Measurements from ENCODE around the gene RAB34.

Gene RAB34, protein sequence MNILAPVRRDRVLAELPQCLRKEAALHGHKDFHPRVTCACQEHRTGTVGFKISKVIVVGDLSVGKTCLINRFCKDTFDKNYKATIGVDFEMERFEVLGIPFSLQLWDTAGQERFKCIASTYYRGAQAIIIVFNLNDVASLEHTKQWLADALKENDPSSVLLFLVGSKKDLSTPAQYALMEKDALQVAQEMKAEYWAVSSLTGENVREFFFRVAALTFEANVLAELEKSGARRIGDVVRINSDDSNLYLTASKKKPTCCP

DNA sequence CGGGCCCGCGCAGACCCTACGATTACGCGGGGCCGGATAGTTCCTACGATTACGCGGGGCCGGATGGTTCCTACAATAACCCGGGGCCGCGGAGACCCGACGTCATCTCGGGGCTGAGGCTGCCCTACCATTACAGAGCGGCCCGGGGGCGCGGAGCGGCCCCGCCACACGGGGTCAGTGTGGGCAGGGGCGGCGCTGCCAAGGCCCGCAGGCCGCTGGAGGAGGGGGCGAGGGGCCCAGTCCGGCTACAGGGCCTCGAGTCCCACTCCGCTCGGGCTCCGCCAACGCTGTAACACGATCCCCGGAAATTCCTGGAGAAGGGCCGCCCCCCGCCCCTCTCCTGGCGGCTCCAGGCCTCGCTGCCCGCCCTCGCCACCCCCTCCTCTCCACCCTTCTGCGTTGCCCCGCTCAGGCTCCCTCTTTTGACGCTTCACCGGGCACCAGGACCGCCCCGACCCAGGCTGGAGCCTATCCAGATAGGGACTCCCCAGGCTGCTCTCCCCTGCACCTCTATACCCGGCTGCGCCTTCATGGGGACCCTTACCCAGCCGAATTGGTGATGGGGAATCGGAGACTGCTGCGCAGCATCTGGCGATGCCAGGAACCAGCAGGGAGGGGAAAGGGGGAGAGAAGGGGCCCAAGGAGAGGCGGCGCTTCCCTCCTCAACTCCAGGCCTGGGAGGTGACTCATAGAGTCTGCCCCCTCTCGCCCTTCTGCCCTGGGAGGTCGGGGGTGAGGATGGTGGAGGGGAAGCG is at the start of gene RAB34:
Gene RAB34 (minus strand): TSS at position 291 of the 755 bp plus-strand sequence. CDS start 602 bp downstream, outside the sequence.
- peak in 1 of 3 experiments; percentile 46 for DNase-seq (ENCODE audit: low read depth in 3 of 3)

DNA sequence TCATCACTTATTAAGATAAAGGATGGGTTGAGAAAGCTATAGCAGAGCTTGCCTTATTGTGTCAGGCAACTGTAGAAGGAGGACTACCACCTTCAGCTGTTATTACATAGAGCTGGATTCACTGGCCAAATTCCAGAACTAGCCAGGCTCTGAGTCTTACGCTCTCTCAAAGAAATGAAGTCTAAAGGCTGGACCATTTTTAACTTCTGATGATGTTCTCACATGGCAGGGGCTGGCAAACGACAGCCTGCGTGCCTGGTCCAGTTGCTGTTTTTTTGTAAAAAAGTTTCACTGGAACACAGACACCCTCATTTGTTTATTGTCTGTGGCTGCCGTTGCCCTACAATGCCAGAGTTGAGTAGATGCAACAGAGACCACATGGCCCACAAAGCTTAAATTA is 47.4 kb upstream of the RAB34 start:
- DNase-seq (ENCODE audit: low read depth in 3 of 3): no peak

DNA sequence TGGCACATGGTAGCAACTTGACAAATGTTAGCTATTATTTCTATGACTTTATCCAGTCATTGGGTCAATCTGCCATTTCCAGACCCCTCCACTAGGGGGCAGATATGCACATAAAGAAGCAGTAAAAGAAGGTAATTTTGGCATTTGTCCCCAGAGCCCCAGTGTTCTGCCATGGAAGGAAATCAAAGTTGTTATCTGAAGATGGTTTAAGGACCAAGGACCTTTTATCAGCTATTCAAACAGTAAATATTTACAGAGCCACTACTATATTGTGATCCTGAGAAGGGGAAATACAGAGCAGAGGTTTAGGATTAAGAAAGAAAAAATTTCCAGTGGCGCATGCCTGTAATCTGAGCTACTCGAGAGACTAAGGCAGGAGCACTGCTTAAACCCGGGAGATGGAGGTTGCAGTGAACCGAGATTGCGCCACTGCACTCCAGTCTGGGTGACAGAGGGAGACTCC is 46.2 kb upstream of the RAB34 start:
- peak; percentile 49 to 74 (median 67) for DNase-seq (ENCODE audit: low read depth in 3 of 3)

DNA sequence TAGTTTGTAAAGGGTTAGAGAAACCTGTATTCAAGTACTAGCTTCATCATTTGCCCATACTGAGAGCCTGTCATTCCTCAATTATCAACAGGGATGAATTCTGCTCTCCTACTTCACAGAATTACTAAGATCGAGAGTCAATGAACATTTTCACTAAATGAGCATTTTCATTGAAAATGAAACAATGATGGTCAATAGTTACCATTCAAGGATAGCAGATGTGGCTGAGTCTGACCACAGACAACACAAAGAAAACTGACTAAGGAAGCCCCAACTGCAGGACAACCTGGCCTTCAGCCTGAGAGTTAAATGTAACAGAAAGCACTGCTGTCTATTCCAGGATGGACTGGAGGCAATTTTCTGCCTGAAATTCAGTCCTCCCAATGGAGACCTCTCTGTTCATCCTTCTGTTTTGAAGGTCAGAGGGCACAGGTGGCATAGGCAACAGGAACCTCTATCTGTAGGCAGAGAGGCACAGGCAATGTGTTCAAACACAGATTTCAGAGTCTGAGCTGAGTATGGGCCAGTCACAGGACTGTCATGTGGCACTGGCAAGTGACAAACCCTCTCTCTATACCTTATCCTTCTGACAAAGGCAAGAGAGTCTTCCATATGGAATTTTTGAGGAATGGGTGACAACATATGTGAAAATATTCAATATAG is 45.6 kb upstream of the RAB34 start:
- no peak for DNase-seq (ENCODE audit: low read depth in 3 of 3)

DNA sequence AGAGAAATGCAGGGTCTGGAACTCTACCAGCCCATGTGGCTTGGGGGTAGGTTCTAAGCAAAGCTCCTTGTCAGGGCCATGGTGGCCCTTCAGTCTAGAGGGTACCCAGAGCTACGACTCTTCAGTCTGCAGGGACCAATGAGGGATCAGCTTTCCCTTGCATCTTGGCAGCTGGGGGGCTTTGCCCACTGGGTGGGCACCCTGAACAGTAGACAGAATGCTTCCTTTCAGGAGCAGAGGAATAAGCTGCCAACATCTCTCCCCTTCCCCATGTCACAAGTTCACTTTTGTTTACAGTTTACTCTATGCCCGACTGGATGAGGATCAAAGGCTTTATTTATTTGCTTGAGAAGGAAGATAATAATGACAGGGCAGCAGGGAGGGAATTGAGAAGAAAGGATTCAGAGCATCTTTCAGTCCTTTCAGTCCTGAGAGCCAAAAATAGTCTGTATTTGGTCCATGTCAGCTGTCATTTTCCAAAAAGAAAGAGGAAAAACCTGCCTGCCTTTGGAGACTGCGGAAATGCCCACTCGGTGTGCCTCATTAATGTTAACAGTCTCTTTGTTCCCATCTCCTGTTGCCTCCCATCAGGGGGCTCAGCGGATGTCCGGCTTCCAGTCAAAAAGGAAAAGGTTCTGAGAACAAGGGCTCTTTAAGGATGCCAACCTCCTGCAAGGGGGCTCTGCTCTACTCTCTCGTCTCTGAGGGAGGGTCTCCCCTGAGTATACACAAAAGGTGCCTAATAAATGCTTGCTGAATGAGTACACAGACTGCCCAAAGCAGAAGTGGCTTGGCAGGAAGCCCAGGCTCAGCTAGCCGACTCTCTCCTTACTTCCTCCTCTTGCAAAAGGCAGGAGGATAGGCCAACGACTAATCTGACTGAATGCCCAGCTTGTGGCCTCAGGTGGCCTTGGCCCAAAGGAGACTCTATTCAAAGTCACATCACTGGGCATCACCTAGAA is 43.2 kb upstream of the RAB34 start:
- DNase-seq (ENCODE audit: low read depth in 3 of 3): no peak

DNA sequence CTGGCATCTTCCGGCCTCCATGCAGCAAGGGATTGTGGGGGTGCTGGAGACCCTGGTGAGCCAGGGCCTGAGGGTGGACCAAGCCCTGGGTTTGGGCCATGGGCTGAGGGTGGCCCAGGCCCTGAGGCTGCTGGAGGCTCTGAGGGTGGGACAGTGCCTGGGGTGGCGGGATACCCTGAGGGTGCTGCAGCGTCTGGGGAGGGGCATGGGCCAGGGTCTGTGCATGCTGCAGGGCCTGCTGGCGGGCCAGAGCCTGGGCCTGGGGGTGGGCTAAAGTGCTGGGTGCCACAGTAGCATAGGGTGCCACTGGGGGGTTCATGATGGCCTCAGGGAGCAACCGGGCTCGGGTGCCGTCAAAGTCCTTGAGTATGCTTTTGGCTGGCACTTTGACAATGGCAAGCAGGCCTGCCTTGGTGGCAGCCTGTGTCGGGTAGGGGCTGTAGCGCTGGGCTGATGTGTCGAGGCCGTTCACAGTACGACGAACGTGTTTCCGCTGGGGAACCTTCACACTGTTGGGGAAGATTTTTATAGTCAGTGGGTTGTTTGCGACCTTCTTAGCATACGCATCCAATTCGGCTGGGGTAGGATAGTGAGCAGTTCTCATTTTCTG is 41.7 kb upstream of the RAB34 start:
- DNase-seq (ENCODE audit: low read depth in 3 of 3): no peak

DNA sequence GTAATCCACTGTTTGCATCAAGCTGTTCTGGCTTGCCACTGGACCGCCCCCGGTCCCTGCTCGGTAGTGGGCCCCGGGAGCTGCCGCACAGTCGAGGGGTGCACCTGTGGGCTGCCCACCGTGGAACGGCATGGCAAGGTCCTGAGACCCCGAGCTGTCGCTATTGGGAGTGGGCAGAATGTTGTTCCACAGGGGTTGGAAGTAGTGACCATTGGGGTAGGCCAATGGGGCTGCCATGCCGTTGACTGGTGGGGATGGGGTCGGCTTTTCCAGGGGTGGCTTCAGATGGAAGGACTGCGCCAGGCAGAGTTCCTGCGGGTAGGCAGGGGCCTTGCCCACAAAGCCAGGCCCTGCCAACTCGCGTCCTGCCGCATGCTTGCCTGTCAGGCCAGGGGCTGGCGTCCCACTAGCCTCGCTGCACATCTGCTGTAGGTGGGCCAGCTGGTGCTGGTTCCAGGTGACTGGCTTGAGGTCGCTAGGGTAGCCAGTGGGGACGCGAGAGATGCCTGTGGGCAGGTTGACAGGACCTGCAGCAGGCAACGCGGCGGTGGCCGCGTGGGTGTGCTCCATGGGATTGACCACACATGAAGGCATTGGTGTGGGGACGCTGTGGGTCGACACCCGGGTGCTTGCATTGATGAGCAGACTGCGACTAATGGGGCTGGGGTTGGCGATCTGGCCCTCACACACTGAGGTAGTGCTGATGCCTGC is 40.9 kb upstream of the RAB34 start:
- no peak for DNase-seq (ENCODE audit: low read depth in 3 of 3)

DNA sequence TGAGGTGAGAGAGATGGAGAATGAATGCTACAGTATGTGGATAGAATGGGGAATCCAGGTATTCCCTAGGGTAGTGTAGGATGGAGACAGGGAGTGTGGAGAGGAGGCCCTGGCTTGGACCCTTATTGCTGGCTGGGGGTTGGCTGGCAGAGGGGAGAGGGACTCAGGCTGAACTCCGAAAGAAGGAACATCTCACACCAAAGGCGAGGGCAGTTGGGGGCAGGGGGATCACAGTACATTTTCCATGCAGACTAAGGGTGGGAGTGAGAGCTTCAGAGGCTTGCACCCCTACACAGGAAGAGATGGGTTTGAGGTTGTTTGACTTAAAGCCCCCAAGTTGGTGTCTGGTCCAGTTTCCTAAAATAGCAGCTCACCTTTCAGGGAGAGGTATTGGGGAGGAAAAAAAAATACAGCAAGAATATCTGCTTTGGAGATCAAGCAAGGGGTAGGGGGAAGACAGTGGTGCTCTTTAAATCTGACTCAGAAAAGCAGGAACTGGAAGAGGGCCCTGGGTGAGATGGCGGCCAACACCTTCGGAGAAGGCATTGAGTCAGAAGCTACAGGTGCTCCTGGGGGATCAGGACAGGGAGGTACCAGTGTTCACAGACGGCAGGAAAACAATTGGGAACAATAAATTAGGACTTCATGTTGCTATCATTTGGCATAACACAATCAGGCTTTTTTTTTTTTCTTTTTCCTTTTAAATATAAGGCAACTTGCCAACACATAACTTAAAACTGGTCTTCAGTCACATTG is 38.6 kb upstream of the RAB34 start:
- DNase-seq (ENCODE audit: low read depth in 3 of 3): no peak

DNA sequence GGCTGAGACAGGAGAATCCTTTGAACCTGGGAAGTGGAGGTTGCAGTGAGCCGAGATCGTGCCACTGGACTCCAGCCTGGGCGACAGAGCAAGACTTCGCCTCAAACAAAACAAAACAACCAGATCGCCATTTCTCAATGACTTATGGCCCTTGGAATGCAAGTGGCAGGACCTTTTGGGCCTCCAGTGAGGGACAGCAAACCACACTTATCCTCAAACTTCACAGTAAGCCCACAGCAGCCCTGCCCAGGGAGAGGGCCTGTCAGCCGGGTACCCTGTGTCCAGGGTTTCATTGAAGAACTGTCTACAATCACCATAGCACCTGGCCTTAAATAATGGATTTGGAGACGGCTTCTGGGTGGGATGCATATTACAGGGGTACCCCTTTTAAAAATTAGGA is 37.8 kb upstream of the RAB34 start:
- no peak for DNase-seq (ENCODE audit: low read depth in 3 of 3)

DNA sequence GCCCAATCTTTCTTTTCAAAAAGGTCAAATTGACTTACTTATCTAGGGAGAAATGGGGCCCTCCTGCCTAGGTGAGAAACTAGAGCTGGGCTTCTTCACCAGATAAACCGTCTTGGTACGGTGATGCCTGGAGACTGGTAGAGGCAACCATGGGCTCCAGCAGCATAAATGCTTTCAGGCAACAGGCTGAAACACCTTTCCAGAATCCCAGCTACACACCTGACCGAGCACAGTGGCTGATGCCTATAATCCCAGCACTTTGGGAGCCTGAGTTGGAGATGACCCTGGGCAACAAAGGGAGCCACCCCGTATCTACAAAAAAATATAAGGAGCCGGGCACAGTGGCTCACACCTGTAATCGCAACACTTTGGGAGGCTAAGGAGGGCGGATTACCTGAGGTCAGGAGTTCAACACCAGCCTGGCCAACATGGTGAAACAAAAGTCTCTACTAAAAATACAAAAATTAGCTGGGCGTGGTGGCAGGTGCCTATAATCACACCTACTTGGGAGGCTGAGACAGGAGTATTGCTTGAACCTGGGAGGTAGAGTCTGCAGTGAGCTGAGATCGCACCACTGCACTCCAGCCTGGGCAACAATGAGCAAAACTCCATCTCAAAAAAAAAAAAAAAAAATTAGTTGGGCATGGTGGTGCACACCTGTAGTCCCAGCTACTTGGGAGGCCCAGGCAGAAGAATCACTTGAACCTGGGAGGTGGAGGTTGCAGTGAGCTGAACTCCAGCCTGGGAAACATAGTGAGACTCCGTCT is 34.1 kb upstream of the RAB34 start:
- DNase-seq (ENCODE audit: low read depth in 3 of 3): no peak

DNA sequence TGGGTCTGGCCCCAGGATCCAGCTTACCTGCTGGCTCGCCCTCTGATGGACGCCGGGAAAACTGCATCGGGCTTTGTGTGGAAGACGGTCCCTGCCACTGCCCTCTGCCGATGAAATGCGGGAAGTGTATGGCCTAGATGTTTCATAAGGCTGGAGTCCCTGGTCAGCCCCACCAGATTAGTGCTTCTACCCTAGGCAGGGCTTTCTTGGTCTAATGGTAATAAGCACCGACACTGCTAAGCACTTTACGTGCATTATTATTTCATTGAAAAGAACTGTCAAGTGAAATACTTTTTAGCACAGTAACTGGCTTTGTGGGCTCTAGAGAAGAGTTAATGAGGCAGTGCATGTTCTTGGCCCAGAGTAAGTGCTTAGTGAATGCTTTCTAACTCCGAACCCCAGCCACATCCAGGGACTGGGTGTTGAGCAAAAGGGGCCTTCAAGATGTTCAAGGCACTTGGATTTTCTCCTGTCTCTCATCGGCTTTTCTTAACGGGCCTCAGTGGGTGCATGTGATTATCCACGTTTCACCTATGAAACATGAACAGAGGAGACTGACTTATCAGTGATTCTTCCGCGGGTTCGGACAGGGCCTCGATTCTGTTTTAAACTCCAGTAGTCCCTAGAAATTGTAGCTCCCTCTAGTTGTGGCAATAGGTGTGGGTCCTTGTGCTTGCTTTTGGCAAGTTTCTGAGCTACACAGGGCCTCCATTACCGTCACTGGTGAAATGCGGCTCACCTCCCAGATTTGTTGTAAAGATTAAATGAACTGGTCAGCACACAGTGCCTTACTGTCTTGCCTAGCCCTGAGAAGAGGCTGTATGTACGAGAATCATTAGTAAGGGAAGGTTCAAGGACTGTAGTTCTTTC is 32.7 kb upstream of the RAB34 start:
- peak; percentile 69 to 88 (median 85) for DNase-seq (ENCODE audit: low read depth in 3 of 3)

DNA sequence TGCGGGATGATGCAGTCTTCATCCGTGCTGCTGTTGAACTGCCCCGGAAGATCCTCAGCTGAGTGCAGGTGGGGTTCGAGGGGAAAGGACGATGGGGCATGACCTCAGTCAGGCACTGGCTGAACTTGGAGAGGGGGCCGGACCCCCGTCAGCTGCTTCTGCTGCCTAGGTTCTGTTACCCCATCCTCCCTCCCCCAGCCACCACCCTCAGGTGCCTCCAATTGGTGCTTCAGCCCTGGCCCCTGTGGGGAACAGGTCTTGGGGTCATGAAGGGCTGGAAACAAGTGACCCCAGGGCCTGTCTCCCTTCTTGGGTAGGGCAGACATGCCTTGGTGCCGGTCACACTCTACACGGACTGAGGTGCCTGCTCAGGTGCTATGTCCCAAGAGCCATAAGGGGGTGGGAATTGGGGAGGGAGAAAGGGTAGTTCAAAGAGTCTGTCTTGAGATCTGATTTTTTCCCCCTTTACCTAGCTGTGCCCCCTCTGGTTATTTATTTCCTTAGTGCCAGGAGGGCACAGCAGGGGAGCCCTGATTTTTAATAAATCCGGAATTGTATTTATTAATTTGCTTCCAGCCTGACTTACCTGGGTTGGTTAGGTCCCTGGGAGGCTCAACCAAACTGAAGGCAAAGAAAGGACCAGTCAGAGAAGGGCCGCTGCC is 32.0 kb upstream of the RAB34 start:
- DNase-seq (ENCODE audit: low read depth in 3 of 3): no peak

DNA sequence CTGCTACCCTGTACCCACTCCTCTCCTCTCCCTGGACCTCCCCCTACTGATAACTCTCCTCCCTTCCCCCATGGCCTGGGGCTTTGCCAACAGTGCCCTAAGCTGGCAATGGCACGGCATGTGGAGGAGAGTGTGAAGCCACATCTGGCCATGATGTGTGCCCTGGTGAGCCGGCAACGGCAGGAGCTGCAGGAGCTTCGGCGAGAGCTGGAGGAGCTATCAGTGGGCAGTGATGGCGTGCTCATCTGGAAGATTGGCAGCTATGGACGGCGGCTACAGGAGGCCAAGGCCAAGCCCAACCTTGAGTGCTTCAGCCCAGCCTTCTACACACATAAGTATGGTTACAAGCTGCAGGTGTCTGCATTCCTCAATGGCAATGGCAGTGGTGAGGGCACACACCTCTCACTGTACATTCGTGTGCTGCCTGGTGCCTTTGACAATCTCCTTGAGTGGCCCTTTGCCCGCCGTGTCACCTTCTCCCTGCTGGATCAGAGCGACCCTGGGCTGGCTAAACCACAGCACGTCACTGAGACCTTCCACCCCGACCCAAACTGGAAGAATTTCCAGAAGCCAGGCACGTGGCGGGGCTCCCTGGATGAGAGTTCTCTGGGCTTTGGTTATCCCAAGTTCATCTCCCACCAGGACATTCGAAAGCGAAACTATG is 31.3 kb upstream of the RAB34 start:
- DNase-seq (ENCODE audit: low read depth in 3 of 3): no peak

DNA sequence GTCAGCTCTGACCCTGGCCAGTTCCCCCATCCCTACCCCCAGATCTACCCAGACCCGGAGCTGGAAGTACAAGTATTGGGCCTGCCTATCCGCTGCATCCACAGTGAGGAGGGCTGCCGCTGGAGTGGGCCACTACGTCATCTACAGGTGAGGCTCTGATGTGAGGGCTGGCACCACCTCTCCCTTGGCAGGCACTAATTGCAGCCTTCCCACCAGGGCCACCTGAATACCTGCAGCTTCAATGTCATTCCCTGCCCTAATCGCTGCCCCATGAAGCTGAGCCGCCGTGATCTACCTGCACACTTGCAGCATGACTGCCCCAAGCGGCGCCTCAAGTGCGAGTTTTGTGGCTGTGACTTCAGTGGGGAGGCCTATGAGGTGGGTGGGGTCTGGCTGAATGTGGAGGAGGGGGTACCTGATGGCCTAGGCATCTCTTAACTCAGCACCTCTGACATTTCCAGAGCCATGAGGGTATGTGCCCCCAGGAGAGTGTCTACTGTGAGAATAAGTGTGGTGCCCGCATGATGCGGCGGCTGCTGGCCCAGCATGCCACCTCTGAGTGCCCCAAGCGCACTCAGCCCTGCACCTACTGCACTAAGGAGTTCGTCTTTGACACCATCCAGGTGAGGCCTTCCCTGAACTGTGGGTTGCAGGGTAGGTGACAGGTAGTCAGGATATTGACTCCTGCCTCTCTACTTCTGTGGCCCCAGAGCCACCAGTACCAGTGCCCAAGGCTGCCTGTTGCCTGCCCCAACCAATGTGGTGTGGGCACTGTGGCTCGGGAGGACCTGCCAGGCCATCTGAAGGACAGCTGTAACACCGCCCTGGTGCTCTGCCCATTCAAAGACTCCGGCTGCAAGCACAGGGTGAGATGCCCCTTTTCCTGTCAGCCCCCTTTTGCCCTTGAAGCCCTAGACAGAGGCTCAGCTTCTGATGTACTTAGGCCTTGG is 30.4 kb upstream of the RAB34 start:
- DNase-seq (ENCODE audit: low read depth in 3 of 3): no peak

DNA sequence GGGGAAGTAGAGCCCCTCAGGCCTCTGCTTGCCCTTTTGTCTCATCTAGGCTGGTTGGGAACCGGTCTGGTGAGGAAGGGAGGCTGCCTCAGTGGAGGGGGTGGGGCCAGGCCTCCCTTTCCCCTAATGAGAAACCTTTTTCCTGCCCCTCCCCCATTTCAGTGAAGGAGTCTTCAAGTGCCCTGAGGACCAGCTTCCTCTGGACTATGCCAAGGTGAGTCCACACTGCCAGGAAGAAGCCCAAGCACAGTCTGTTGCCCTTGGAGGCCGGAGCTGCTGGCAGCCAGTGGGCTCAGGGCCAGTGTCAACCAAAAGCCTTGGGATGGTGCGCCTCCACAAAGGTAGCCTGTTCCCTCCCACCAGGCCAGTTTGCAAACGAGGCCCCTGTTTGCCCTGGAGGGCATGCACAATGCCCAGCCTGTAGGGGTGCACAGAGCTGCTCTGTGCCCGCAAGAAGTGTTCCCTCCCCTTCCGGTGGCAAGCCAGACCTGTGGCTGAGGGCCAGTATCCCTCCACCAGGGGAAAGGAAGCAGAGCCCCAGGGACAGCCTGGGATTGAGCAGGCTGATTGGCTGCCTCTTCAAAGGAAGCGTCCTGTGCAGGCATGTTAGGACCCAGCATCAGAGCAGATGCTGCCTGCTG is 29.5 kb upstream of the RAB34 start:
- no peak for DNase-seq (ENCODE audit: low read depth in 3 of 3)
